HG03558 (cell line): Measurements from ENCODE around the gene EXOC3L4.
"Not testable (repeated sequence)": the region's sequence is repeated elsewhere in the genome, so short reads cannot be mapped to it uniquely, and the experiment has no call there.

ENCODE experiments used
- ATAC-seq: cut with Tn5 transposase; IDR thresholded peaks from one replicate; pipeline ENCODE4 v1.9.1; 2021; ENCODE audit warnings: moderate number of reproducible peaks; ENCODE audit not compliant: unreplicated experiment; ENCODE audit errors: extremely low read depth

Gene EXOC3L4

DNA sequence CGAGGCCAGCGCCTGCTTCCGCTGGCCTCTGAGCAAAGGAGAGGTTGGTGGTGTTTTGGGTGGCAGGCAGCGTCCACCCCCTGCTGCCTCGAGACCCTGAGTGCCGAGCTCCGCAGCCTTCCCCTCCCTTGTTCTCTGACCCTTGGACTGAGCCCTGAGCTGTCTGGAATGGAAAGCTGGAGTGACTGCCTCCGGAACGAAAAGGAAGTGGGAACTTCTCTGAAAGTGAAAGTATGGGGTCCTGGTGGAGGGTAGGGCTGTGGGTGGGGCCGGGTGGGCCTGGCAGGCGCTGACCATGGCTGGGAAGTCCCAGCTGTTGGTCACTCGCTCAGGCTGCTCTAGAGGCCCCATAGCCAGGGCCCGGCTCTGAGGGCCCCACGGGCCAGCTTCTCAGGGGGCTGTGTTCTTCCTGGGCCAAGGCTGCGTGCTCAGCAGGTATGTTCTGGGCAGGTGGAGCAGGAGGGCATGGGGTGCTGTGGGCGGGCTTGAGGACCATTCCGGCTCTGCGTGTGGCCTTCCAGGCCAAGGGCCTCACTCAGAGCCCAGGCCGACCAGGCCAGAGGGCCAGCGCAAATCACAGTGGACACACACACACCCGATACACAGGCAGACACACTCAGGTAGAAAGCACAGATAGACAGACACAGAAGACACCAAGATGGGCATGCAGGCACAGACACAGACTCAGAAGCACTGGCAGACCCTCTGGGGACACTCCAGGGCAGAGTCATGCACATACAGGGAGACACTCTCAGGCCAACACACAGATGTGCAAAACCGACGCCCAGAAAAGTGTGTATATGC, at the start of gene EXOC3L4:
TSS of gene EXOC3L4 (plus strand) at position 320 of the 804 bp plus-strand sequence. CDS start 5,495 bp downstream, outside the sequence.
- no peak for ATAC-seq

GRCh38 chr14:103045371-103045869, 49.1 kb upstream of the EXOC3L4 start:
- no peak for ATAC-seq

DNA sequence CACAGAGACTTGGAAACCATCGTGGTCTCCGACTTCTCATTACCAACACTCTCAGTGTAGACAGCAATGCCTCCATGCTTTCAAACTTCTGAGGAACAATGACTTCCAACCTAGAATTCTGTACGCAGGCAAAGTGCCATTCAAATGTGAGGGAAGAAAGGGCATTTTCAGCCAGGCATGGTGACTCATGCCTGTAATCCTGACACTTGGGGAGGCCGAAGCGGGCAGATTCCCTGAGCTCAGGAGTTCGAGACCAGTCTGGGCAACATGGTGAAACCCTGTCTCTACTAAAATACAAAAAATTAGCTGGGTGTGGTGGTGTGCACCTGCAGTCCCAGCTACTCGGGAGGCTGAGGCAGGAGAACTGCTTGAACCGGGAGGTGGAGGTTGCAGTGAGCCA, 47.1 kb upstream of the EXOC3L4 start:
- ATAC-seq: not testable (repeated sequence)

- no peak for ATAC-seq
Observed at GRCh38 chr14:103050935-103051334, 43.6 kb upstream of the EXOC3L4 start.

- no peak for ATAC-seq
Observed at GRCh38 chr14:103052407-103052806, 42.1 kb upstream of the EXOC3L4 start.

DNA sequence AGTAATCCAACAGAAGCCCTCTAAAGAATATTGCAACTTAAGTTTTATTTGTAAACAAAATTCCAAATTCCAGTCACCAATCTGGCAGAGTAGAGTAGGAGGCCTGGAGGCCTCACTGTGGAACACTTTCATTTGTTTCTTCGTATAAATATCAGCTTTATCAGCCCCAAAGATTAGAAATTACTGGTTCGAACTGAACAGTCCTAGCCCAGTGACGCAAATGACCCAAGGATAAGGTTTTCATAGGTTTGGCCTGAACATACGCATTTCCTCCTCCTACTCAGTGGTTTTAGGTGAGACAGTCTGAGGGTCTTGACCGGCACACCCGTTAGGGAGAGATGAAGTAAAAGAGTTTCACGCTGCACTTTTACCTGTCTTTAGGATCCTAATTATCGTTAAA, 38.8 kb upstream of the EXOC3L4 start:
- no peak for ATAC-seq

- ATAC-seq: no peak
Observed at GRCh38 chr14:103056322-103057027, 38.0 kb upstream of the EXOC3L4 start.

DNA sequence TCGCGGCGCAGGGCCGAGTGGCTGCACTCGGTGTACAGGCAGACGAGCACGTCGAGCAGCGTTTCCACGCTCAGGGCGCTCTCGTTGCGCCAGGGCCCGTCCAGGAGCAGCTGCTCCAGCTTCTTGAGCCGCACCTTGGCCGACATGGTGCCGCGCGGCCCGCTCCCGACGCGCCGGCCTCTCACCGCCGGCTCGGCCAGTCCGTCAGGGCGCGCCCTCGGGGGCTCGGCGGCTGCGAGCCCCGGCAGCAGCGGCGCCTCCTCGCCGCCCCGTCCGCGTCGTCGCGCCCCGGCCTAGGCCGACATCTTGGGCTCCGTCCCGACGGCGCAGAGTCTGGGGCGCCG, 37.5 kb upstream of the EXOC3L4 start:
- ATAC-seq: peak; percentile 22

GRCh38 chr14:103057372-103058163, 37.0 kb upstream of the EXOC3L4 start, which contains the start of gene CDC42BPB:
CDC42BPB (minus strand) TSS chr14:103057549; CDS start chr14:103057173, 376 bp downstream.
- peak; percentile 37 for ATAC-seq

- no peak for ATAC-seq
Observed at GRCh38 chr14:103058164-103059055, 36.1 kb upstream of the EXOC3L4 start.

DNA sequence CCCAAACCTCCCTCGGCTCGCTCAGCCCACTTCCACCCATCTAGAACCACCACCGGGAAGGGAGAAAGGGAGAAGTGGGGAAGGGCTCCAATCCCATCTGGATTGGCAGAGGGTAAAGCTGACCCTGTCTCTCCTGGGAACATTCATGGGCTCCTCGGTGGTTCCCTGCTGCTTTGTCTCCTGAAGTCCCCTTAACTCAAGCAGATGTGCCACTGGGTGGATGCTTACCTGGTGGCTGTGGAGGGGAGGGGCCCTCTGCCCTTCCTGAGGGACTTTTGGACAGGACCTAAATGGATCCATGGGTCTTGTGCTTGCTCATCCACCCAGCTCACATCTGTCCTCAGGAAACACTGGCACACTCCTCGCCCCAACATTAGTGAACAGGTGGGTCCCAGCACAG, 35.0 kb upstream of the EXOC3L4 start:
- no peak for ATAC-seq

DNA sequence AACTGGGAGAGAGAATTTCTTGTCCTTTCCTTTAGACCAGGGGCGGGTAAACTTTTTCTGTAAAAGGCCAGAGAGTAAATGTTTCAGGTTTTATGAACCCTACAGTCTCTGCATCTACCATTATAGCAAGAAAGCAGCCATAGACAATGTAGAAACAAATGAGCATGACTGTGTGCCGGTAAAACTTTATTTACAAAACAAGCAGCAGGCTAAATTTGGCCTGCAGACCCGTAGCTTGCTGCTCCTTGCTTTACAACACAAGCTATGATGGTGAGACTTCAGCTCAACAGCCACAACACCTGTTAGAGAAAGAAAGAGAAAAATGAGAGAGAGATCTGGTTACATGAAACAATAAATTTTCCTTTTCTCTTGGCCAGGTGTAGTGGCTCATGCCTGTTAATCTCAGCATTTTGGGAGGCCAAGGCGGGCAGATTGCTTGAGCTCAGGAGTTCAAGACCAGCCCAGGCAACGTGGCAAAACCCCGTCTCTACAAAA, 33.0 kb upstream of the EXOC3L4 start:
- ATAC-seq: no peak

GRCh38 chr14:103064436-103064835, 30.1 kb upstream of the EXOC3L4 start:
- no peak for ATAC-seq

DNA sequence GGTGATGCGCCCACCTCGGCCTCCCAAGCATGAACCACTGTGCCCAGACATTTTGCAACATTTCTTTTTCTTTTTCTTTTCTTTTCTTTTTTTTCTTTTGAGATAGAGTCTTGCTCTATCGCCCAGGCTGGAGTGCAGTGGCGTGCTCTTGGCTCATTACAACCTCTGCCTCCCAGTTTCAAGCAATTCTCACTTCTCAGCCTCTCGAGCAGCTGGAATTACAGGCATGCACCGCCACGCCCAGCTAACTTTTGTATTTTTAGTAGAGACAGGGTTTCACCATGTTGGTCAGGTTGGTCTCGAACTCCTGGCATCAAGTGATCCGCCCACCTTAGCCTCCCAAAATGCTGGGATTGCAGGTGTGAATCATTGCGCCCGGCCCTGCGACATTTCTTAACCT, 29.5 kb upstream of the EXOC3L4 start:
- no peak for ATAC-seq

DNA sequence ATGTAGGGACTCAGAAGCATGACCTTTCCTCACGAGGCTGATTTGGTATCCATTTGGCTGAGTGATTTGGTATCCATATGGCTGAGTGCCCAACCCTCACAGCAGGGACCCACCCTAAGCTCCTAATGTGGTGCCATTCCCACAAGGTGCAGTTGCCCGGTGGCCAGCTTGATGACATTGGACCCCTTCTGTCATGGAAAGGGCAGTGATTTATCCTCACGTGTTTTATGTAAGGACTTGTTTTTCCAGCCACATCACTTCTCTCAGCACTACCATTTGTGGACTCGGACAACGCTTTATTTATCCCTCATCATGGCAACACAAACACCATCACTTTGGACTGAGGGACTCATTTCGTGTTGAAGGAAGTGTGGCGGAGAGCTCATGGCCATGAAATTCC, 28.7 kb upstream of the EXOC3L4 start:
- no peak for ATAC-seq

GRCh38 chr14:103066399-103066798, 28.1 kb upstream of the EXOC3L4 start:
- ATAC-seq: no peak

GRCh38 chr14:103067231-103067954, 27.1 kb upstream of the EXOC3L4 start:
- ATAC-seq: no peak

DNA sequence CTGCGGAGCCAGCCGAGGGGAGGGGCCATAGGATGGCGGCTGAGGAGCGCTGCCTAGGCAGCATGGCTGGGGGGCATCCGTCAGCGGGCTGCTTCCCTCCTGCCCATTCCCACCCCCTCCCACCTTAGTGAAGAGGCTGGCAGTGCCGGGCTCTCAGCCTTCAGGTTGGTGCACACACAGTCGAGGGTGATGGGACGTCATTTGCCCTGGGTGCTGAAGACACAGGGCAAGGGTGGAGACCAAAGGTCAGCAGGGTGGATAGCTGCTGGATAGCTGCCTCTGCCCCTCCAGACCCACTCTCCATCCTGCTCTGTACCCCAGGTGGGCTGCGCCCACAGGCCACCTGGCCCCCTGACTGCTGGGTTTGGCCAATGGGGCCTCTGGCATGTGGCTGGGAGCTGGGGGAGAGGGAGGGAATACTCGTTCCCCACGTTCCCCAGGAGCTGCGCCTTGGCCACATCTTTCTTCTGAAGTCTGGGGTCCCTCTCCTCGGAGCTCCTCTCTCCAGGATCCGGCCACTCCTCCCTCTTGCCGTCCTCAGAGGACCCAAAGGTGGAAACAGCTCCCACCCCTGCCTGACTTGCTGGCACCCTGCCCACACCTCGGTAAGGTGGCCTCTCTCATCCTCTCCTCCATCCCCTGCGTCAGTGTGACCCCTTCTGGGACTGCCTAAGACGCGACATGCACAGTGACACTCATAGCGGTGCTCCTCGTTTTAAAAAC, 26.0 kb upstream of the EXOC3L4 start:
- no peak for ATAC-seq
